Neural progenitor cell (in vitro differentiated cells): ENCODE results near the gene NAPA. TPM values are rescaled to one million over a fixed set of nuclear protein-coding genes. Genes with fewer than 3 reads are reported as not detected.

ENCODE experiments used
- DNase-seq: peaks from one replicate; pipeline ENCODE4 v3.0.0-alpha.2; 2016; ENCODE audit warnings: low spot score
- H2AFZ ChIP-seq: fragments of 200-600 bp; sonication (generic); replicated peaks from 2 replicates; pipeline ENCODE4 v1.6.1; 2016; ENCODE audit warnings: antibody characterized with exemption
- H3F3A ChIP-seq: fragments of 200-600 bp; sonication (generic); 2 replicates; pipeline ENCODE4 v1.6.1; 2016; ENCODE audit warnings: antibody characterized with exemption, low read depth
- H3K27ac ChIP-seq: fragments of 200-600 bp; sonication (generic); 2 replicates; pipeline ENCODE4 v1.5.1; 2016; ENCODE audit warnings: mild to moderate bottlenecking
- H3K27me3 ChIP-seq: fragments of 200-600 bp; sonication (generic); 2 replicates; pipeline ENCODE4 v1.6.1; 2016; ENCODE audit warnings: mild to moderate bottlenecking, moderate library complexity
- H3K36me3 ChIP-seq: fragments of 200-600 bp; sonication (generic); 2 replicates; pipeline ENCODE4 v1.5.1; 2016
- H3K4me1 ChIP-seq: fragments of 200-600 bp; sonication (generic); 2 replicates; pipeline ENCODE4 v1.6.1; 2016; ENCODE audit warnings: mixed run types
- H3K4me2 ChIP-seq: fragments of 200-600 bp; sonication (generic); 2 replicates; pipeline ENCODE4 v1.6.1; 2016
- H3K4me3 ChIP-seq: fragments of 200-600 bp; sonication (generic); 2 replicates; pipeline ENCODE4 v1.5.1; 2016
- H3K79me2 ChIP-seq: fragments of 200-600 bp; sonication (generic); 2 replicates; pipeline ENCODE4 v1.6.1; 2016; ENCODE audit warnings: low read depth
- H3K9ac ChIP-seq: fragments of 200-600 bp; sonication (generic); 2 replicates; pipeline ENCODE4 v1.6.1; 2016
- H3K9me3 ChIP-seq: fragments of 200-600 bp; sonication (generic); 2 replicates; pipeline ENCODE4 v1.5.1; 2016; ENCODE audit warnings: low read depth
- H4K20me1 ChIP-seq: fragments of 200-600 bp; sonication (generic); 2 replicates; pipeline ENCODE4 v1.6.1; 2016; ENCODE audit warnings: low read depth
- H3K27ac Mint-ChIP-seq: 3 replicates; pipeline ENCODE4 v1.8.0; 2021; ENCODE audit warnings: mixed read lengths
- H3K27me3 Mint-ChIP-seq: 2 replicates; pipeline ENCODE4 v1.8.0; 2022; ENCODE audit warnings: low read depth, mild to moderate bottlenecking, inconsistent platforms, moderate library complexity, mixed read lengths; ENCODE audit not compliant: insufficient read depth
- H3K36me3 Mint-ChIP-seq: 3 replicates; pipeline ENCODE4 v1.8.0; 2021; ENCODE audit warnings: mixed read lengths
- H3K4me1 Mint-ChIP-seq: 3 replicates; pipeline ENCODE4 v1.8.0; 2021; ENCODE audit warnings: mixed read lengths
- H3K4me3 Mint-ChIP-seq: 3 replicates; pipeline ENCODE4 v1.8.0; 2021; ENCODE audit warnings: mild to moderate bottlenecking, moderate library complexity, mixed read lengths
- H3K9me3 Mint-ChIP-seq: 3 replicates; pipeline ENCODE4 v1.8.0; 2020; ENCODE audit warnings: mixed read lengths
- CTCF ChIP-seq: fragments of 200-600 bp; sonication (generic); IDR thresholded peaks from 2 replicates; pipeline ENCODE4 v1.5.1; 2017; ENCODE audit warnings: antibody characterized with exemption, mild to moderate bottlenecking
- EZH2 ChIP-seq: fragments of 200-600 bp; sonication (generic); IDR thresholded peaks from 2 replicates; pipeline ENCODE4 v1.6.1; 2017; ENCODE audit warnings: antibody characterized with exemption, mild to moderate bottlenecking, moderate library complexity
- EZH2phosphoT487 ChIP-seq: fragments of 200-600 bp; sonication (generic); IDR thresholded peaks from 2 replicates; pipeline ENCODE4 v1.6.1; 2017; ENCODE audit warnings: antibody characterized with exemption
- total RNA-seq: library from RNA; depleted of rRNA; stranded (reverse); fragments of >200 nt; gene quantifications from 2 replicates; pipeline ENCODE4 v1.2.3, GENCODE V29; 2015; ENCODE audit warnings: low replicate concordance

Gene NAPA
- total RNA-seq, 1 donor from 2014 or later = 30.2 TPM

- no peak overlapping the region for H3K27ac ChIP-seq
- H3K9me3 Mint-ChIP-seq = no peaks in the 10 kb centered on the region
- H3K27me3 Mint-ChIP-seq = peaks cover 9% of the 10 kb centered on the region
- H3K4me2 ChIP-seq = no peak overlapping the region
- H3K79me2 ChIP-seq = no peaks in the 10 kb centered on the region
- H3F3A ChIP-seq = peaks cover 5% of the 10 kb centered on the region
- H3K36me3 ChIP-seq = no peaks in the 10 kb centered on the region
- no peaks in the 10 kb centered on the region for H3K27me3 ChIP-seq
- no peak overlapping the region for H3K9ac ChIP-seq
- H3K9me3 ChIP-seq = no peaks in the 10 kb centered on the region
- H2AFZ ChIP-seq = no peak overlapping the region
- H3K4me1 ChIP-seq = no peaks in the 10 kb centered on the region
- peaks cover 16% of the 10 kb centered on the region for H3K4me1 Mint-ChIP-seq
- no peaks in the 10 kb centered on the region for H4K20me1 ChIP-seq
- DNase-seq = no peak
- no peak overlapping the region for H3K4me3 ChIP-seq
- H3K36me3 Mint-ChIP-seq = no peaks in the 10 kb centered on the region
- TF ChIP-seq CTCF (no peak), EZH2phosphoT487 (no peak), EZH2 (no peak)
- no peak overlapping the region for H3K4me3 Mint-ChIP-seq
- H3K27ac Mint-ChIP-seq = no peak overlapping the region
These were observed 6.0 kb upstream of the NAPA start for GRCh38 chr19:47520839-47521238.

- DNase-seq = no peak
- Mint-ChIP-seq H3K27ac (peak overlapping the region; percentile 21), H3K36me3 (no peaks in the 10 kb centered on the region), H3K4me1 (peaks cover 20% of the 10 kb centered on the region), H3K27me3 (peaks cover 9% of the 10 kb centered on the region), H3K4me3 (no peak overlapping the region), H3K9me3 (no peaks in the 10 kb centered on the region)
- Histone ChIP-seq H3F3A (peaks cover 9% of the 10 kb centered on the region), H3K27ac (no peak overlapping the region), H3K27me3 (no peaks in the 10 kb centered on the region), H3K4me2 (peak overlapping the region; percentile 13), H3K9ac (no peak overlapping the region), H3K4me3 (no peak overlapping the region), H4K20me1 (no peaks in the 10 kb centered on the region), H3K4me1 (no peaks in the 10 kb centered on the region), H2AFZ (no peak overlapping the region), H3K79me2 (no peaks in the 10 kb centered on the region), H3K36me3 (no peaks in the 10 kb centered on the region), H3K9me3 (no peaks in the 10 kb centered on the region)
- TF ChIP-seq EZH2phosphoT487 = no peak
- no peak for TF ChIP-seq EZH2
- no peak for TF ChIP-seq CTCF
These were observed 5.5 kb upstream of the NAPA start for GRCh38 chr19:47520343-47520806.

- Histone ChIP-seq H3K4me1 (peaks cover 3% of the 10 kb centered on the region), H3K9ac (no peak overlapping the region), H3K4me2 (no peak overlapping the region), H3K36me3 (no peaks in the 10 kb centered on the region), H3F3A (peaks cover 9% of the 10 kb centered on the region), H2AFZ (no peak overlapping the region), H4K20me1 (peaks cover 9% of the 10 kb centered on the region), H3K9me3 (no peaks in the 10 kb centered on the region), H3K79me2 (peaks cover 10% of the 10 kb centered on the region), H3K4me3 (no peak overlapping the region), H3K27ac (no peak overlapping the region), H3K27me3 (no peaks in the 10 kb centered on the region)
- TF ChIP-seq CTCF (no peak), EZH2phosphoT487 (no peak)
- no peak overlapping the region for H3K27ac Mint-ChIP-seq
- H3K4me1 Mint-ChIP-seq = peaks cover 29% of the 10 kb centered on the region
- DNase-seq = no peak
- peaks cover 11% of the 10 kb centered on the region for H3K27me3 Mint-ChIP-seq
- H3K9me3 Mint-ChIP-seq = no peaks in the 10 kb centered on the region
- H3K4me3 Mint-ChIP-seq = no peak overlapping the region
- H3K36me3 Mint-ChIP-seq = no peaks in the 10 kb centered on the region
These were observed 4.0 kb upstream of the NAPA start for GRCh38 chr19:47518854-47519253.
